AG10803 (cell line): ENCODE results near the gene STEAP1B.

Experiments used
- DNase-seq: peaks from one replicate; pipeline ENCODE4 v3.0.0; 2010; ENCODE audit warnings: low read depth
- H3K4me3 ChIP-seq: 2 replicates; pipeline ENCODE4 v1.5.1; 2011; ENCODE audit warnings: mild to moderate bottlenecking, low read length, control low read depth
- TF ChIP-seq, protein P1 (sequence below): conservative IDR thresholded peaks from 2 replicates; pipeline ENCODE4 v1.5.1; 2011; ENCODE audit warnings: mild to moderate bottlenecking, low read length, control low read depth, inconsistent platforms

The STEAP1B gene

DNA sequence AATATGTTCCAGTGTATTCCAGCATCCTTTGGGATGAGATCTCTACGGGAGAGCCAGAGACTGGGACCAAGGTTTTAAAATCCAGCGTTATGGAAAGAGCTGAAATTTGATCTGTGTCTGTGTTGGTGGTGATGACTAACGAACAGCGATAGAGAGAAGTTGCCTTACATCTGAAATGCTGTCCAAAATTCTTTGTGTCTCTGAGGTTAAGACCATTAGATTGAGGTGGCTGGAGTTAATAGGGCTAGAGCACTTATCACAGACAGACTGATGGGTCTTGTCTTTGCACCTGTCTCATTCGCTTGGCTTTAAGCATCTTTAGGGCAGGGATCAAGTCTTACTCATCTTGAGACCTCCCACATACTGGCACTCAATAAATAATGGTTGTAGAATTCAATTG is 102.0 kb downstream of the STEAP1B start:
- DNase-seq = no peak
- no peak overlapping the region for H3K4me3 ChIP-seq
- TF ChIP-seq, protein P1, sequence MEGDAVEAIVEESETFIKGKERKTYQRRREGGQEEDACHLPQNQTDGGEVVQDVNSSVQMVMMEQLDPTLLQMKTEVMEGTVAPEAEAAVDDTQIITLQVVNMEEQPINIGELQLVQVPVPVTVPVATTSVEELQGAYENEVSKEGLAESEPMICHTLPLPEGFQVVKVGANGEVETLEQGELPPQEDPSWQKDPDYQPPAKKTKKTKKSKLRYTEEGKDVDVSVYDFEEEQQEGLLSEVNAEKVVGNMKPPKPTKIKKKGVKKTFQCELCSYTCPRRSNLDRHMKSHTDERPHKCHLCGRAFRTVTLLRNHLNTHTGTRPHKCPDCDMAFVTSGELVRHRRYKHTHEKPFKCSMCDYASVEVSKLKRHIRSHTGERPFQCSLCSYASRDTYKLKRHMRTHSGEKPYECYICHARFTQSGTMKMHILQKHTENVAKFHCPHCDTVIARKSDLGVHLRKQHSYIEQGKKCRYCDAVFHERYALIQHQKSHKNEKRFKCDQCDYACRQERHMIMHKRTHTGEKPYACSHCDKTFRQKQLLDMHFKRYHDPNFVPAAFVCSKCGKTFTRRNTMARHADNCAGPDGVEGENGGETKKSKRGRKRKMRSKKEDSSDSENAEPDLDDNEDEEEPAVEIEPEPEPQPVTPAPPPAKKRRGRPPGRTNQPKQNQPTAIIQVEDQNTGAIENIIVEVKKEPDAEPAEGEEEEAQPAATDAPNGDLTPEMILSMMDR = no peak

DNA sequence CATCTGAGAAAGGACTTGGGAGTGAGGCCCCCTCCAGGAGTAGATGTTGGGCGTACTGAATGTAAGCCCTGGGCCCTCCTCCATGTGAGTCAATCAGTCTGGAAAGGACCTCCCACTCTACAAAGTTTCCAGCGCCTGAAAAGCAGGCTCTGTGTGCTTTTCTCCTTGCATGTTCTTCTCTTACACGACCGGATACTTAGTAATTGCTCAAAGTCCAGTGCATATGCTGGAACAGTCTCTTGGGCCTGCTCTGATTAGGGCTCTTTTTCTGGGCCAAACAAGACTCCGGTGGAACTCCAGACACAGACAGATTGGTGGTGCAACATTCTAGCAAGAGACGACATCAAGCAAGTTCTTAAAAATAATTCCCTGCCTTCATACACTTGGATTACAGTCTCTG is 104.8 kb downstream of the STEAP1B start:
- no peak overlapping the region for H3K4me3 ChIP-seq
- DNase-seq = no peak
- TF ChIP-seq, protein P1 = no peak

- H3K4me3 ChIP-seq = no peak overlapping the region
- DNase-seq = no peak
- TF ChIP-seq, protein P1 = no peak
Measured at GRCh38 chr7:22394739-22395138, 105.2 kb downstream of the STEAP1B start.

DNA sequence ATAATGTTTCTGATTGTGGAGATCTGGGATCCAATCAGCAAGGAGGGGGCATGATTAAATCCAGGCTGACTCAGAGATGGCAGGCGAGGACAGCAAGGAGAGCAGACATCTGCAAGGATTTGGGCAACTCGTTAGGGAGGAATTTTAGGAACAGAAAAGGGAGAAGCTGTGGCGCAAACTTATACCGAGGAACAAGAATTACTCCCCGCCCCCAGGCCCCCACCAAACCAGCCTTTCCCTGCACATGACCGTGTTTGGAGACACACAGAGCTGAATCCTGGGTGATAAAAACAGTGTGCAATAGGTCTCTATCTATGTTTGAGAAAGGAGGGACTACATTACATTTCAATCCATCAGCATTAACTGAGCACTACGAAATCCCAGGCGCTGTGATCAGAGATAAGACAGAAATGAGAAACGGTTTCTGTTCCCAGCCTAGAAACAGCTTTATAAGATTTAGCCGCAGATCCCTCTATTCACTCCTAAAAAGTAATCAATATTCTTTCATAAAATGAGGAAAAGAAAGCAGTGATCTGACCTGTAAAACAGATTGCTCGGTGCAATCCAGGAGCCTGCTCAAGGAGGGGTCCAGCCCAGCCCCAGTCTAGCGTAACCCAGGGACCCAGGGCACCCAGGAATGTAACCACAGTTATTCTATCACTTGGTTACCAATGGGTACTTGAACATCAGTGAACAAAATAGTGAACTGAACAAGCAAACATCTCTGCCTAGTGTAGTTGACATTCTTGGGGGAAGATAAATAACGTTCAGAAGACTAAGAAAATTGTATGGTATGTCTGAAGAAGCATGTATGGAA is 105.9 kb downstream of the STEAP1B start:
- DNase-seq = peak; percentile 56
- no peak overlapping the region for H3K4me3 ChIP-seq
- TF ChIP-seq, protein P1 = no peak

DNA sequence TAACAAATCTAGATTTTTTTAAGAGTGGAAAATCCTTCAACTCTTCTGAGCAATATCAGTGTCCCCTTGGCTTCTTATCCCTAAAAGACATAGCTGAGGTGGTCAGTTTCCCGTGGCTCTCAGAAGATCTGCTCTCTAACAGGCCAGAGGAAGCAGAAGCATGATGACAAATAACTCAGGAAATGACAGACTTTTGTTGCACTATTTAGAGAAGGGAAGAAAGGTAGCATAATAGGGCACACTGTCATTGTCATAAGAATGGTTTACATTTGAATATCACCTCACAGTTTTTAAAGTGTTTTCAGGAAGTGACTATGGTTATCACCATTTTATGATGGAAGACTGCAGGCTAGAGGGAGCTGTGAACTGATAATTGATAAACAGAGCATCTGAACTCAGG is 109.5 kb downstream of the STEAP1B start:
- TF ChIP-seq, protein P1 = no peak
- H3K4me3 ChIP-seq = no peak overlapping the region
- DNase-seq = no peak

DNA sequence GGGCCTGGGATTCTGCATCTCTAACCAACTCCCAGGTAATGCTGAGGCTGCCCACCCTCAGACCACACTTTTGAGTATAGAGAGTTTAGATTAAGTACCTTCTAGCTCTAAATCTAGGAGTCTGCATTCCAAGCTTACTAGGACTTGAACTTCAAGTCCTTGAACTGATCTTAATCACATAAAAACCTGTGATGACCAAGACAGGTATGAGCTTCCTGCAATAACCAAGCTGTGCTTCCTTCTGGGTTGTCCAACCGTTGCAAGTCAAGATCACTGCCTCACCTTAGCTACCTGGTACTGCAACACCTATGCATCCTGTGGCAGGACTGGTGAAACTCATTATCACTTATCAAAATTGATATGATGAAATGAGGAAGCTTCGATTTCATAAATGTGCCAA is 110.1 kb downstream of the STEAP1B start:
- H3K4me3 ChIP-seq = no peak overlapping the region
- no peak for DNase-seq
- TF ChIP-seq, protein P1 = no peak

GRCh38 chr7:22387583-22387982 is 112.4 kb downstream of the STEAP1B start:
- DNase-seq = peak; percentile 74
- TF ChIP-seq, protein P1 = no peak

More at GRCh38 chr7:22387583-22387982, 112.4 kb downstream of the STEAP1B start:
- H3K4me3 ChIP-seq = no peak overlapping the region
